ENCODE data around the gene CIB1.
"Not testable (repeated sequence)": the region's sequence is repeated elsewhere in the genome, so short reads cannot be mapped to it uniquely, and the experiment has no call there.

The CIB1 gene

DNA sequence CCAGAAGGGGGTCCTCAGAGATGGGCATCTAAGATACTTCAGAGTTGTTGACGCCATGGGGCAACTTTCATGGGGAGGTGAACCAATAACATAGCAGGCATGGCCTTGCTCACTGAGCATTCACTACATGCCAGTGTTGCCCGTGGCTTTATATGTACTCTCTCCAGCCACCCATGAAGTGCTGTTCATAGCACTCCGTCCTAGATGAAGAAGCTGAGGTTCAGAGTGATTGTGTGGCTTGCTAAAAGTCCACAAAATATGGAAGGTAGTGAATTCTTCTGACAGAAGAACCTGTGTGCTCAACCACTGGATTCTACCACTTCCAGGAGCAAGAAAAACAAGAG lies 42.4 kb downstream of the CIB1 start:
- DNase-seq, result no peak

DNA sequence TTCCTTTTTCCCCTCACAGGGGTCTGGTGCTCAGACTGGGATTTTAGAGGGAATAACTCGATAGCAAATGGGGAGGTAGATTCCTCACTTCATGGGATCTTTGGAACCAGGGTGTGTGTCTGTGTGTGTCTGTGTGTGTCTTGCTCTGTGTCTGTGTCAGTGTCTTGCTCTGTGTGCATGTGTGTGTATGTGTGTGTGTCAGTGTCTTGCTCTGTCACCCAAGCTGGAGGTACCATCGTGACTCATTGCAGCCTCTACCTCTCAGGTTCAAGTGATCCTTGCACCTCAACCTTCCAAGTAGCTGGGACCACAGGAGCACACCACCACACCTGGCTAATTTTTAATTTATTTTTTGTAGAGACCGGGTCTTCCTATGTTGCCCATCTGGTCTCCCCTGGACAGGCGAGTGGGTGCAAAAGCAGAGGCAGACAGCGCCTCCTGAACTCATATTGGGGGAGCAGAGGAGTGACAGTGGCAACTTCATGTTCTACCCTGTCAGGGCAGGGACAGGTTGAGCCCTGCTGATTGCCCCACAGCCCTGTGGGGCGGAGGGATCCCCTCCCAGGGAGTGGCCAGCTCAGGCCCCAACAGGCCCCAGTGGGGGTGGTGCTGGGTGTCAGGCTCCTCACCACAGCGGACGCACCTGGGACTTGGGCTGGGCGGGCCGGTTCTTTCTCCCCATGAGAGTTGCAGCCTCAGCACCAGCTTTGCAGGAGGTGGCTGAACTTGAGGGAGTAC lies 43.0 kb downstream of the CIB1 start:
- no peak for DNase-seq

DNA sequence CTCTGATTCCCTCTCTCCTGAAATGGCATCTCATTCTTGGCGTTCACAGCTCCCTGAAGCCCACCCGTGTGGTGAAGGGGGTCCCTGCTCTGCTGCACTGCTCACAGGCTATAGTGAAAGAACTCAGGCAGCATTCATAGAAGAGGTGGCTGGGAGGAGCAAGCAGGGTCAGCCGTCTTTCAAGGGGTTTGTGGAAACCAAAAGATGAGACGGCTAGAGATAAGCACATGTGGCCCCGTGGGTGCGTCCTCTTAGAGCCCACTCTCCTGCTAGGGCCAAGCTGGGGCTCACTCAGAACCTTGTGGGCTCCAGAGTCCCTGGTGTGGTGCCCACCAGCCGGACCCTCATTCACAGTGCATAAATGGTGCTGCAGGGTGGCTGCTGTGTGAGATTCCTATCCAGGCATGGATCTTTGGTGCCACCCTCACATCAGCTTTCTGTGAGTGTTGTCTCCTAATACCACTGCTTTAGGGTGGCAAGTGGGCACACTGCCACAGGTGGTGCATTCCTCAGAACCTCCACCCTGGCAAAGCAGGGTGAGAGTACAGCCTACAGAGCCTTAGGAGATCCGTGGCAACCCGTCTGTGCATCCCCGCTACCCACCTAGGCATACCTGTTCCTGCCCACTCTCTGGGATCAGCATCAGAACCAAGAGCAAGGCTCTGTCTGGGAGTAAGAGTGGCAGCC lies 43.8 kb downstream of the CIB1 start:
- DNase-seq, result no peak

DNA sequence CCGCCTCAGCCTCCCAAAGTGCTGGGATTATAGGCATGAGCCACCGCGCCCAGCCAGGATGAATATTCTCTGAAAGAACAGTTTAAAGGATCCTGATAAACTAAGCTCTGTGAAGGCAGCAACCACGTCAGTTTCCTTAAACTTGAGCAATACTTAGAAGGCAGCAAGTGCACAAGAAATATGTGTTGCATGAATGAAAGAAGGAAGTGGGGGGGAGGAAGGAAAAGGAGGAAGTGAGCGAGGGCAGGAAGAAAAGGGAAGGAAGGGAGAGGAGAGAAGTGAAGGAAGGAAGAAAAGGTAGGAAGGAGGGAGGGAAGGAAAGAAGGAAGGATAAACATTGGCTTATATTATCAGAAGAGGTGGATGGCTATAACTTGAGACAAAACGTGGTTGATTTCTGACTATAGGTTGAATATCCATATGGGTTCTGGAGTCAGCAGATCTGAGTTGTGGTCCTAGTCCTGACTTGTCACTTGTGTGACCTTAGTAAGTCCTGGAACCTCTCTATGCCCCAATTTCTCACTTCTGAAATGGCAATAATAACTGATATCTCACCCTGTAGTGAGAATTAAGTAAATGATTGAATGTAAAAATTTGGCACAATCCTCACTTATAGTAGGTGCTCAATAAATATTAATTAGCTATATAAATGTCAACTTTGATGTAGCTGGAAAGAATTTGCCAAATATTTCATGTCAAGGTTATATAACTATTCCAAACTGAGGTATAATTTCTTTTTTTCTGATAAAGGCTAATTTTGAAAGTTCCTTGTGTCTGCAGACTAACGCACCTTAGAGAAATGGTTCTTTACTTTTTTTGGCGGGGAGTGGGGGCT lies 44.6 kb downstream of the CIB1 start:
- no peak for DNase-seq

DNA sequence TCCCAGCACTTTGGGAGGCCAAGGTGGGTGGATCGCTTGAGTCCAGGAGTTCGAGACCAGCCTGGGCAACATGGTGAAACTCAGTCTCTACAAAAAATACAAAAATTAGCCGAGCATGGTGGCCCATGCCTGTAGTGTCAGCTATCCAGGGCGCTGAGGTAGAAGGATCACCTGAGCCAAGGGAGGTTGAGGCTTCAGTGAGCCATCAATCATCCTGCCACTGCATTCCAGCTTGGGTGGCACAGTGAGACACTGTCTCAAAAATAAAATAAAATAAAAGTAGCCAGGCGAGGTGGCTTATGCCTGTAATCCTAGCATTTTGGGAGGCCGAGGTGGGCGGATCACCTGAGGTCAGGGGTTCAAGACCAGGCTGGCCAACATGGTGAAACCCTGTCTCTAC lies 45.7 kb downstream of the CIB1 start:
- DNase-seq, result not testable (repeated sequence)

DNA sequence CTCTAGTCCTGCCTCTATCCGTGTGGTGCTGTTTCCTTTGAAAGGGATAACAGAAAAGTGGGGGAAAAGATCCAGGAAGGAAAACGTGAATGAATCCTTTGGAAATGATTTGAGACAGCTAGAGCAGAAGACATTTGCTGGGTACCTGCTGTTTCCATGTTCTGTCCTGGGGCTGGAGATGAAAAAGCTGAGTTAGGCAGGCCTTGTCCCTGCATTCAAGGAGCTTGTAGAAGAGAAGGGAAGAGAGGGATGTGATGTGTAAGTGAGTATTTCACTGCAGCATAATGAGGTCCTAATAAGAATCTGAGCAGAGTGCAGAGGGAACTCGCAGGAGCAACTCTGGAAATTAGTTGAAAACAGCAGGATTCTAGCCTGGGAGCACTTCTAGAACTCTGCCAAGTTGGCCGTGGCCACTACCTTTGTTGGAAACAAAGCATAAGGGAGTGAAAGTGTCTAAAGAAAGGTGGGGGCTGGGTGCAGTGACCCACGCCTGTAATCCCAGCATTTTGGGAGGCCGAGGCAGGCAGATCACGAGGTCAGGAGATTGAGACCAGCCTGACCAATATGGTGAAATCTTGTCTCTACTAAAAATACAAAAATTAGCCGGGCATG lies 46.4 kb downstream of the CIB1 start:
- DNase-seq, result no peak

DNA sequence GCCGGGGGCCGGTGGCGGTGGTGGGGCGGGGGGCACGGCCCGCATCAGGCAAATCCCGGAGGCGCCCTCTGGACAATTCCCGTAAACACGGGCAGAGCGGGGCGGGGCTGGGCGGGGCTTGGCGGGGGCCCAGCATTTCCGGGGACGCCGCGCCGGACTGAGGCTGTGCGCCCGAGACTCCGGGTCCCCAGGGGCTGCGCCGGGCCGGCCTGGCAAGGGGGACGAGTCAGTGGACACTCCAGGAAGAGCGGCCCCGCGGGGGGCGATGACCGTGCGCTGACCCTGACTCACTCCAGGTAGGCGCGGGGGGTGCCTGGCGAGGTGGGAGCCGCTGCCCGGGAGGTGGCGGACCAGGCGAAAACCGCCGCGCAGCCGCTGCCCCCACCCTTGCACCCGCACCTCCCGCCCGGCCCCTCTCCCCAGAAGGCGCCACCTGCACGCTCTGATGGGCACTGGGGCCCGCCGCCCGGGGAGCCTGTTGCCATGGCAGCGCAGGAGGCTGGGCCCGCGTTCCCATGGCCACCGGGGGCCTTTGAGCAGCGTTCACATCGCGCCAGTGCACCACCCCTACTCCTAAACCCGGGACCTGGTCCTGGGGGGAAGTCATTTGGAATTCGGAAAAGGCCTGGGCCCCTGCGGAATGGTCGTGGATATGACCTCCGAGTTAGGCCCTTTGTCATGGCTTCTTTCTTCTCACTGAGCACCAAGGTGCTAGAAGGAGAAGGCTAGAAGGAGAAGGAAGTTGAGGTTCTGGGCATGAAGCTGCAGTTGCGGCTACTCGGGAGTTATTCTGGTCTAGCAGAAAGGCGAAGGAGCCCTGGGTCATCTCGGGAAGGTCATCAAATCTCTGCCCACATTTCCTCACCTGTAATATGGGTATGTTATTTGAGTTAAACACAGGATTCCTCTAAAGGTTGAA lies 48.7 kb downstream of the CIB1 start:
- no peak for DNase-seq

DNA sequence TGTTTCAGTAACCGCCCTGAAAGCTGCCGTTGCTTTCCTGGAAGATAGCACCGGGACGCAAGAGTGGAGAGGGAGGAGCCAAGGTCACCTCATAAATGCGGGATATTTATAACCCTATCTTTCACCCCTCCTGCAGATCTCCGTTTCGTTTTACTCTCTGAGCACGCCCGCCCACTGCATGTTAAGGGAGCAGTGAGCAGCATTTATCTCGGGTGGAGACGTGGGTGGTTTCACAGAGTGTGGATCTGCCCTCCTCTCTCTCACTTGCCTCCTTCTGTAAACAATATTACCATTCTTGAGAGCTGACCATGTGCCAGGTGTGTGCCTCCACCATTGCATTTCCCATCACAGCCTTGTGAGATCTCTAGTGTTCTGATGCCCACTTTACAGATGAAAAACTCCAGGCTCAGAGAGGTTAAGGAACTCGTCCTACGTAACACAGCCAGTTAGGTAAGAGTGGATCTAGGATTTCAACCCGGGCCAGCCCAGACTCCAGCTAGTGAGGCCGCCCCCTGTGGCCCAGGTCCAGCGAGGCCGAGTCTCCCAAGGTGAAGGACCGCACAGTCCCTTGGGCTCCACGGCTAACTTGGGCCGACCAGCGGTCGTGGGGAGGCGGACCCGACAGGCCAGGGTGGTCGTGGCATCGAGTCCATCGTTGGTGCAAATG lies 49.5 kb downstream of the CIB1 start:
- DNase-seq, result no peak

DNA sequence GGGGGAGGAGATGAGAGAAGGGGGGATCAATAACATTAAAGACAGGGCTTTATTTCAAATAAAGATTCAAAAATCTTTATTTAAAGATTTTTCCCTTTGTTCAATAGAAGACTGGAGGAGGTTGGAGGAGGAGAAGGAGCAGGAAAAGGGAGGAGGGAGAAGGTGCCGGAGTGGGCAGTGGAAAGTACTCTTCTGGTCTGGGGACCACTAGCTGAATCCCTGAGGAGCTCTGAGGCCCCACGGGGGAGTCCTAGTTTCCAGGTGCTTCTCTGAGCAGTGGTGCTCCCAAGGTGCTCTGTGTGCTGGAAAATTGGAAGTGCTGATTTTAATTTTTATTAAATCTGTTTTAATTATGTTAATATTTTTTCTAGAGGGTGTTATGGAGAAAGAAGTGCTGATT lies 52.0 kb downstream of the CIB1 start:
- DNase-seq, result no peak
